ENCODE measurements around the gene DDX3X.
"Not testable (repeated sequence)": the region's sequence is repeated elsewhere in the genome, so short reads cannot be mapped to it uniquely, and the experiment has no call there.

DDX3X gene

DNA sequence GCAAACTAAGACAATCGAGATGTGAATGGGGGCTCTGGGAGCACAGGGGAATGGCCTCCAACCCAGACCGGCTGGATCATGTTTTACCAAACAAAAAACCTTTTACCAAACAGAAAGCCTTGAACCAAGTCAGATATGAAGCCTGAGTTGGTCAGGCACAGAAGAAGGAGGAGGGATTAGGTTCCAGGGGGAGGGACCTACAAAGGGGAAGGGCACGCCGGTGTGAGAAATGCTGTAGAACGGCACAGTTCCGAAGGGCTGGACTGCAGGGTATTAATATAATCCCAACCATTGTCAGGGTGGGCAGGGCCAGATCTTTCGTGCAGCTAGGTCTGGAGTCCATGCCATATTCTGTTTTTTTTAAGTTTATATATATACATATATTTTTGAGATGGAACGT lies 60.3 kb downstream of the DDX3X start:
- Histone ChIP-seq H3F3A (ENCODE audit: control insufficient read depth, insufficient read depth) (no peaks in the 10 kb centered on the region), H3K27me3 (ENCODE audit: control insufficient read depth, low read length) (no peaks in the 10 kb centered on the region), H3K4me1 (ENCODE audit: control insufficient read depth, low read length) (no peaks in the 10 kb centered on the region), H3K27ac (ENCODE audit: low read depth, low read length) (no peak overlapping the region), H3K79me2 (ENCODE audit: control insufficient read depth, low read length) (no peaks in the 10 kb centered on the region), H3K9me2 (replicated peaks; ENCODE audit: control insufficient read depth, low read length) (no peaks in the 10 kb centered on the region), H3K4me3 (ENCODE audit: low read length) (no peak overlapping the region), H3K36me3 (ENCODE audit: control insufficient read depth, low read length) (no peaks in the 10 kb centered on the region), H3K9me3 (ENCODE audit: control insufficient read depth, insufficient read depth, low read length) (no peaks in the 10 kb centered on the region), H3K4me2 (ENCODE audit: low read length) (no peak overlapping the region), H4K20me1 (ENCODE audit: control insufficient read depth, insufficient read depth, low read depth, low read length) (no peaks in the 10 kb centered on the region)
- TF ChIP-seq CTCF (IDR thresholded peaks at IDR 0.05; ENCODE audit: low read depth, low read length, poor library complexity, severe bottlenecking) = no peak
- TF ChIP-seq EZH2phosphoT487 (IDR thresholded peaks at IDR 0.05; ENCODE audit: borderline replicate concordance, low read length) = no peak

GRCh38 chrX:41397219-41397618 lies 63.3 kb downstream of the DDX3X start:
- Histone ChIP-seq H3K9me3 (ENCODE audit: control insufficient read depth, insufficient read depth, low read length) (no peaks in the 10 kb centered on the region), H3K36me3 (ENCODE audit: control insufficient read depth, low read length) (no peaks in the 10 kb centered on the region), H3K4me2 (ENCODE audit: low read length) (no peak overlapping the region), H3K4me1 (ENCODE audit: control insufficient read depth, low read length) (no peaks in the 10 kb centered on the region), H3K27ac (ENCODE audit: low read depth, low read length) (no peak overlapping the region), H3K27me3 (ENCODE audit: control insufficient read depth, low read length) (no peaks in the 10 kb centered on the region), H3K4me3 (ENCODE audit: low read length) (no peak overlapping the region), H3F3A (ENCODE audit: control insufficient read depth, insufficient read depth) (no peaks in the 10 kb centered on the region), H3K9me2 (replicated peaks; ENCODE audit: control insufficient read depth, low read length) (no peaks in the 10 kb centered on the region), H3K79me2 (ENCODE audit: control insufficient read depth, low read length) (no peaks in the 10 kb centered on the region), H4K20me1 (ENCODE audit: control insufficient read depth, insufficient read depth, low read depth, low read length) (no peaks in the 10 kb centered on the region)
- TF ChIP-seq CTCF (IDR thresholded peaks at IDR 0.05; ENCODE audit: low read depth, low read length, poor library complexity, severe bottlenecking) (no peak), EZH2phosphoT487 (IDR thresholded peaks at IDR 0.05; ENCODE audit: borderline replicate concordance, low read length) (no peak)

DNA sequence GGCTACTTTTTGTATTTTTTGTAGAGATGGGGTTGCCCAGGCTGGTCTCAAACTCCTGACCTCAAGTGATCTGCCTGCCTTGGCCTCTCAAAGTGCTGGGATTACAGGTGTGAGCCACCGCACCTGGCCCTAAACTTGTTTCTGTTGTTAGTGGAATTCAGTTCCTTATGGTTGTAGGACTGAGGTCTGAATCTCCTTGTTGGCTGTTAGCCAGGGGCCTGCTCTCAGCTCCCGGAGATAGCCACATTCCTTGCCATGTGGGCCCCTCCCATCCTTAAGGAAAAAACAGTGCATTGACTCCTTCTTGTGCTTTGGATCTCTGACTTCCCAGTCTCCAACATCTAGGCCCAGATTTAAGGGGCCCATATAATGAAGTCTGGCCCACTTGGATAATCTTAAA lies 63.8 kb downstream of the DDX3X start:
- Histone ChIP-seq H3K36me3 (ENCODE audit: control insufficient read depth, low read length) (no peaks in the 10 kb centered on the region), H3K27ac (ENCODE audit: low read depth, low read length) (no peak overlapping the region), H3K27me3 (ENCODE audit: control insufficient read depth, low read length) (no peaks in the 10 kb centered on the region), H3K4me2 (ENCODE audit: low read length) (no peak overlapping the region), H3F3A (ENCODE audit: control insufficient read depth, insufficient read depth) (no peaks in the 10 kb centered on the region), H3K4me3 (ENCODE audit: low read length) (no peak overlapping the region), H3K4me1 (ENCODE audit: control insufficient read depth, low read length) (no peaks in the 10 kb centered on the region), H3K9me3 (ENCODE audit: control insufficient read depth, insufficient read depth, low read length) (no peaks in the 10 kb centered on the region), H3K79me2 (ENCODE audit: control insufficient read depth, low read length) (no peaks in the 10 kb centered on the region), H4K20me1 (ENCODE audit: control insufficient read depth, insufficient read depth, low read depth, low read length) (no peaks in the 10 kb centered on the region), H3K9me2 (replicated peaks; ENCODE audit: control insufficient read depth, low read length) (no peaks in the 10 kb centered on the region)
- TF ChIP-seq EZH2phosphoT487 (IDR thresholded peaks at IDR 0.05; ENCODE audit: borderline replicate concordance, low read length) (no peak), CTCF (IDR thresholded peaks at IDR 0.05; ENCODE audit: low read depth, low read length, poor library complexity, severe bottlenecking) (no peak)

DNA sequence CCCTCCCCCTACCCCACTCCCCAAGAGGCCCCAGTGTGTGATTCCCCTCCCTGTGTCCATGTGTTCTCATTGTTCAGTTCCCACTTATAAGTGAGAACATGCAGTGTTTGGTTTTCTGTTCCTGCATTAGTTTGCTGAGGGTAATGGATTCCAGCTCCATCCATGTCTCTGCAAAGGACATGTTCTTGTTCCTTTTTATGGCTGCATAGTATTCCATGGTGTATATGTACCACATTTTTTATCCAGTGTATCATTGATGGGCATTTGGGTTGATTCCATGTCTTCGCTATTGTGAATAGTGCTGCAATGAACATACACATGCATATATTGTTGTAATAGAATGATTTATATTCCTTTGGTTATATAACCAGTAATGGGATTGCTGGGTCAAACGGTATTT lies 68.6 kb downstream of the DDX3X start:
- not testable (repeated sequence) for H3K36me3 ChIP-seq (ENCODE audit: control insufficient read depth, low read length); H3K27ac ChIP-seq (ENCODE audit: low read depth, low read length); H3K9me2 ChIP-seq (replicated peaks; ENCODE audit: control insufficient read depth, low read length); H3K4me1 ChIP-seq (ENCODE audit: control insufficient read depth, low read length); H3F3A ChIP-seq (ENCODE audit: control insufficient read depth, insufficient read depth); H3K9me3 ChIP-seq (ENCODE audit: control insufficient read depth, insufficient read depth, low read length); H4K20me1 ChIP-seq (ENCODE audit: control insufficient read depth, insufficient read depth, low read depth, low read length); H3K27me3 ChIP-seq (ENCODE audit: control insufficient read depth, low read length); H3K79me2 ChIP-seq (ENCODE audit: control insufficient read depth, low read length); H3K4me2 ChIP-seq (ENCODE audit: low read length); H3K4me3 ChIP-seq (ENCODE audit: low read length)
